ENCODE measurements around the gene PPP4R2.

- TF ChIP-seq CTCF (IDR thresholded peaks at IDR 0.05) (no peak), POLR2A (IDR thresholded peaks at IDR 0.05) (no peak), POLR2AphosphoS5 (IDR thresholded peaks at IDR 0.05) (no peak)
These were observed 13.5 kb downstream of the PPP4R2 start for GRCh38 chr3:73010158-73010557.

All from breast epithelium (tissue), 3 donors.